ENCODE data around the gene MXRA7.

DNA sequence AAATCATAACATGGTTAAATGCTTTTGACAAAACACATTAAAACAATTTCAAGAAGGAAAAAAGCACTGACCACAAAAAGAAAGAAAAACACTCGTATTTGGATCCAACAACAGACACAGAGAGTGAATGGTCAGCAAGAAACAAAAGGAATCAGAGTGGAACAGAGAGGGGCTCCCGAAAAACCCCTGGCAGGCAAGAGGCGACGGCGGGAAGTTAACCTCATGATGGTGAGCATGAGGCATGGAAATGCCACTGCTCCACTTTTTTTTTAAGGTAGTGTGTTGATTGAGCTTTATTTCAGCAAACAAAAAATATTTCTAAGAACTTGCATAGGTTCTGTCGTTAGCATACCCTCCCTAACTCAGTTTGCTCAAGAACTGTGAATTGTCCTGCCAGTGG is 35.1 kb downstream of the MXRA7 start:
- no peak for TF ChIP-seq POLR2A (IDR thresholded peaks at IDR 0.05)
- TF ChIP-seq, protein P1, sequence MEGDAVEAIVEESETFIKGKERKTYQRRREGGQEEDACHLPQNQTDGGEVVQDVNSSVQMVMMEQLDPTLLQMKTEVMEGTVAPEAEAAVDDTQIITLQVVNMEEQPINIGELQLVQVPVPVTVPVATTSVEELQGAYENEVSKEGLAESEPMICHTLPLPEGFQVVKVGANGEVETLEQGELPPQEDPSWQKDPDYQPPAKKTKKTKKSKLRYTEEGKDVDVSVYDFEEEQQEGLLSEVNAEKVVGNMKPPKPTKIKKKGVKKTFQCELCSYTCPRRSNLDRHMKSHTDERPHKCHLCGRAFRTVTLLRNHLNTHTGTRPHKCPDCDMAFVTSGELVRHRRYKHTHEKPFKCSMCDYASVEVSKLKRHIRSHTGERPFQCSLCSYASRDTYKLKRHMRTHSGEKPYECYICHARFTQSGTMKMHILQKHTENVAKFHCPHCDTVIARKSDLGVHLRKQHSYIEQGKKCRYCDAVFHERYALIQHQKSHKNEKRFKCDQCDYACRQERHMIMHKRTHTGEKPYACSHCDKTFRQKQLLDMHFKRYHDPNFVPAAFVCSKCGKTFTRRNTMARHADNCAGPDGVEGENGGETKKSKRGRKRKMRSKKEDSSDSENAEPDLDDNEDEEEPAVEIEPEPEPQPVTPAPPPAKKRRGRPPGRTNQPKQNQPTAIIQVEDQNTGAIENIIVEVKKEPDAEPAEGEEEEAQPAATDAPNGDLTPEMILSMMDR (IDR thresholded peaks at IDR 0.05), result no peak

All from sigmoid colon (tissue), 3 donors.